Myocyte (in vitro differentiated cells): Measurements from ENCODE around the gene STT3B. TPM values are rescaled to one million over a fixed set of nuclear protein-coding genes. Genes with fewer than 3 reads are reported as not detected.
"Not testable (repeated sequence)": the region's sequence is repeated elsewhere in the genome, so short reads cannot be mapped to it uniquely, and the experiment has no call there.

ENCODE experiments used
- DNase-seq: peaks from one replicate; pipeline ENCODE4 v3.0.0-alpha.2; 2012; ENCODE audit warnings: low read depth
- polyA plus RNA-seq: library from polyadenylated mRNA; unstranded; fragments of >200 nt; gene quantifications from one replicate; pipeline ENCODE4 v1.2.1, GENCODE V29; 2012; ENCODE audit warnings: missing spikeins
- total RNA-seq: library from RNA; depleted of rRNA; stranded (reverse); fragments of >200 nt; gene quantifications from 2 replicates; pipeline ENCODE4 v1.2.3, GENCODE V29; 2014

STT3B gene
- total RNA-seq, result 131 and 154 TPM in 2 replicates
- polyA plus RNA-seq, result 64.6 TPM

DNA sequence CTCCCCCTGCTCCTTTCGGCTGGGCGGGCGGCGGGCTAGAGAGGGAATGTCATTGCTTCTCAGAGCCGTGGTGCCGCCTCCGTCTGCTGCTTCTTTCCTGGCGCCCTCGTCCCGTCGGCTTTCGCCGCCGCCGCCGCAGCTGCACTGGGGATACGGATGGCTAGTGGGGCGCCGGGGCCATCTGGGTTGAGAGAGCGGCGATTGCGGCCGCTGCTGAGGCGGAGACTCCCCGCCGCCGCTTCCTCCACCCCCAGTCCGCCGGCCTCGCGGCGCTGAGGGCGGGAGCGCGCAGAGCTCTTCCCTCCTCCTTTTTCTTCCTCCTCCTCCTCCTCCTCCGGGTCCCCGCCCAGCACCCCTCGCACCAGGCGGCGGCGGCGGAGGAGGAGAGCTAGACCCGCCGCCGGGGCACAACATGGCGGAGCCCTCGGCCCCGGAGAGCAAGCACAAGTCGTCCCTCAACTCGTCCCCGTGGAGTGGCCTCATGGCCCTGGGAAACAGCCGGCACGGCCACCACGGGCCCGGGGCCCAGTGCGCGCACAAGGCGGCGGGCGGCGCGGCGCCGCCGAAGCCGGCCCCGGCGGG is at the start of gene STT3B:
Gene STT3B, plus strand, starts transcription at position 339 of the 582 bp plus-strand sequence. Its CDS starts 74 bp downstream, at position 413.
- peak; percentile 86 for DNase-seq

GRCh38 chr3:31483776-31484175 is 48.9 kb upstream of the STT3B start:
- DNase-seq, result no peak

GRCh38 chr3:31485196-31485595 is 47.5 kb upstream of the STT3B start:
- DNase-seq, result no peak

DNA sequence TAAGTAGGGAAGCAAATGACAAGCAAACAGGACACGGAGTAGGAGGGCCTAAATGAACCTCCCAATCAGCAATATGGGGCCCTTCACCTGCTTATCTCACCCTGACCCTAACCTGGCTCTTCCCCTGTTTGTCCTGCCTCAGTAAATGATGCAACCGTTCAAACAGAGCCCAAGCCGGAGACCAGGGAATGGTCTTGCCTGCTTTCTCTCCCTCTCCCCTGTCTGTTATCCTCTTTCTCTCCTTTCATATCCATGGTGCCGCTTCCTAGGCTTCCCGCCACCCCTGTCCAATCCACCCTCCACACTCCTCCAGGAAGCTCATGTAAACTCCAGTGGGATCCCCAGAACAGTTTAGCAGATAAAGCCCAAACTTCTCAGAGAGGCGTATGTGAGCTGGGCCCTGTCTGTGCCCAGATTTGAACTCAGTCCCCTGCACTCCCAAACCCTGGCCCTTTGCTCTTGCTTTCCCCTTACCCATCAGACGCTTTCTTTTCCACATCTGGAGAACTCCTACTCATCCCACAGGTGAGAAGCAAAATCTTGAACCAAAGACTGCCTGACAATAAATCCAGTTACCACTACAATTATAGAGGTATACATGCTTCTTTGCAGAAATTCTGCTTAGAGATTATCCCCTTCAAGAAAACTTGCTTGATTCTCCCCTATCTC is 45.7 kb upstream of the STT3B start:
- DNase-seq, result no peak

DNA sequence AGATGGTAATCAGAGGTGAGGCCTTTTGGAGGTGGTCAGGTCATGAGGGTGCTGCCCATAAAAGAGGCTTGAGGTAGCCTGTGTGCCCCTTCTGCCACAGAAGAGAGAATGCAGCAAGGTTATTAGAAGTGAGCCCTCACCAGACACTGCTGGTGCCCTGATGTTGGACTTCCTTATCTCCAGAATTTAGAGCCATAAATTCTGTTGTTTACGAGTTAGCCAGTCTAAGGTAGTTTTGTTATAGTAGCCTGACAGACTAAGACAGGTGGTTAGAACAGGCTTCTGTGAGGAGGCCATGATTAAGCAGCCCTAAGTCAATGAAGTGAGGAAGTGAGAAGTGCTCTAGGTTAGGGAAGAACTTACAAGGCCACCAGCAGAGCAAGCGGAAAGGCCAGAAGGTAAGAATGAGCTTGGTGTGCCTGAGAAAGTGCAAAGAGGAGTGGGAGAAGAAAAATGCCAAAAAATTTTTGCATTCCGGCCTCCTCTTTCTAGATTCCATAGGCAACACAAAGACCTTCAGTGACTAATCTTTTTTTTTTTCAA is 44.2 kb upstream of the STT3B start:
- DNase-seq, result peak; percentile 22

- no peak for DNase-seq
These were observed 42.2 kb upstream of the STT3B start for GRCh38 chr3:31490502-31490901.

- no peak for DNase-seq
These were observed 41.1 kb upstream of the STT3B start for GRCh38 chr3:31491660-31492059.

- DNase-seq, result no peak
These were observed 39.6 kb upstream of the STT3B start for GRCh38 chr3:31493149-31493548.

GRCh38 chr3:31495971-31496665 is 36.6 kb upstream of the STT3B start:
- no peak for DNase-seq

- DNase-seq, result no peak
These were observed 33.9 kb upstream of the STT3B start for GRCh38 chr3:31498791-31499190.

DNA sequence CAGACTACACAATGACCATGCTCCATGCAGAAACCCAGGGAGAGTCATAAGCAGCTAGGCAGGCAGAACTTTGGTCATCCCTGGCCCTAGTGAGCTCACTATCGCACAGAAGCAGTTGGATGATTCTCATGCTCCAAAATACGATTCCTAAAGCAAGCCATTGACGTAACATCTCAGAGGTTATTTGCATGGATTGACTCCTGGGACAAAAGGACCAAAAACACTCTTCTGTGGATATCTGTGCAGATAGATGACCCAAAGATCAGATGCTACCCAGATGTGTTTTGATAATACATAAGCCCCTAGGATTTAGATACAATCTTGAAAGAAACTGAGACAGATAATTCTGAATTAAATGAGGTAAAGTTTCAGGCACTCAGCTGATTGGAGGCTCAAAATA is 33.4 kb upstream of the STT3B start:
- DNase-seq, result no peak

DNA sequence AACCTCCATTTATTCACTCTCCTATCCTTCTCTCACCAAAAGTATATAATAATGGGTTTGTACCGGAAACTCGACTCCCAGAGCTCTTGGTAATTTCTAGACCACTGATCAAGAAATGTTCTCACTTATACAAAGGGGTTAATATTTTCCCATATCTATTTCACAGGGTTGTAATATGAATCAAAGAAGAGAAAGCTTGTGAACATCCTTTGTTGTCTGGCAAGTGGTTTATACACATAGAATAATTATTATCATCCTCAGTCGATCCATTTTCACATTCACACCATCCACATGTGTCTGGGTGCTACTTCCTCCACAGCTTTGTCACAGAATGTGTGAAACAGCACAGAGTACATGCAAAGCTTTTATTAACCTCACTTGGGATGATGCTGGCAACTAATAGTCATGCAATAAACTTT is 29.9 kb upstream of the STT3B start:
- no peak for DNase-seq

- no peak for DNase-seq
These were observed 29.3 kb upstream of the STT3B start for GRCh38 chr3:31503456-31503855.

GRCh38 chr3:31504230-31504629 is 28.5 kb upstream of the STT3B start:
- no peak for DNase-seq

- DNase-seq, result no peak
These were observed 27.2 kb upstream of the STT3B start for GRCh38 chr3:31505371-31506048.

DNA sequence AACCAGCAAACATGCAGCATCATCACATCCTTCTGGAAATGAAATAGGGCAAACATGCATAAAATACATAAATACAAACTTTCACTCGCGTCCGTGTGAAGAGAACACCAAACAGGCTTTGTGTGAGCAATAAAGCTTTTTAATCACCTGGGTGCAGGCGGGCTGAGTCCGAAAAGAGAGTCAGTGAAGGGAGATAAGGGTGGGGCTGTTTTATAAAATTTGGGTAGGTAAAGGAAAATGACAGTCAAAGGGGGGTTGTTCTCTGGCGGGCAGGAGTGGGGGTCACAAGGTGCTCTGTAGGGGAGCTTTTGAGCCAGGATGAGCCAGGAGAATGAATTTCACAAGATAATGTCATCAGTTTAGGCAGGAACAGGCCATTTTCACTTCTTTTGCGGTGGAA is 26.2 kb upstream of the STT3B start:
- not testable (repeated sequence) for DNase-seq

GRCh38 chr3:31508452-31509146 is 24.1 kb upstream of the STT3B start:
- no peak for DNase-seq

GRCh38 chr3:31509147-31509728 is 23.5 kb upstream of the STT3B start:
- DNase-seq, result no peak

DNA sequence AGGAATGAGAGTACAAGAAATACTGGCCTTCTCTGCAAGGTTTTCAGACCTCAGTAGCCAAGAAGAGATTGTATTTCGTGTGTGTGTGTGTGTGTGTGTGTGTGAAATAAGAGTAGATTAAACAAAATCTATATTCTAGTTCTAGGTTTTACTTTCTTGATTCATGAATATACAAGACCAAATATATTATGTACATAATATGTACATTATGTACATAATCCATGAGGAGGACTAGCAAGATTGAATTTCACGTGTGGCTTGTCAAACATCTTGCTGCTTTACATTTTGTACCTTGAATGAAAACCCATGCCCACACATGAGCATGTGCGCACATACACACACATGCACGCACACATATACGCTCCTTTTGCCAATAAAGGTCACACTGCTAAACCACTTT is 18.2 kb upstream of the STT3B start:
- no peak for DNase-seq

DNA sequence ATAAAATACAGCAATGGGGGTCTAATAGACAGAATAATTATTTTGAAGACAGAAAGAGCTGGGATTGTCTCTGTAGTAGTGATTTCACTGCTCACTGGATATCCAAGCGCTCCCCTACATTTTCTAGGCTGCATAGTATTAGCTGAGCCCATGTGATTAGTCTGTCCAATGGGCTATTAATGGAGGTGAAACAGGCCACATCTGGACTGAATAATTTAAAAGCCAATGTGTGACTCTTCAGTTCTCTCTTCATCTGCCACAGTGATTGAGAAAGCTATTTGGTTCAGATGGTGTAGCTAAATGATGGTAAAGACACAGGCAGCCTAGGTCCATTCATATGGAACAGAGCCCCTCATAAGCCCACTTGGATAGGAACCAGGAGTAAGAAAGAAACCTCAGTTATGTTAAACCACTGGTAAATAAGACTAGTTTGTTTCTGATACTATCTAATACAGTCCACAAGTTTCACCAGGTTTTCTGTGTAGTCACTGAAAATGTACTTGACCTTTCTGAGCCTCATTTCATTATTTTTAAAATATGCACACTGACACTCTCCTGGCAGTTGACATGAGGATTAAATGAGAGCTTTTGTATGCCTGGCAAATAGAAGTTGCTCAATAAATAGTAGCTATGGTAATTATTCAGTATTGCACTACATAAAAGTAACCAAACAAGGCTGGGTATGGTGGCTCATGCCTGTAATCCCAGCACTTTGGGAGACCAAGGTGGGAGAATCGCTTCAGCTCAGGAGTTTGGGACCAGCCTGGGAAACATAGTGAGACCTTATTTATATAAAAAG is 17.0 kb upstream of the STT3B start:
- no peak for DNase-seq
